HG02973 (cell line): ENCODE results near the gene KLHL33.
"Not testable (repeated sequence)": the region's sequence is repeated elsewhere in the genome, so short reads cannot be mapped to it uniquely, and the experiment has no call there.

Experiments used
- ATAC-seq: cut with Tn5 transposase; IDR thresholded peaks from one replicate; pipeline ENCODE4 v1.9.1; 2021; ENCODE audit warnings: moderate library complexity; ENCODE audit not compliant: unreplicated experiment

The KLHL33 gene

DNA sequence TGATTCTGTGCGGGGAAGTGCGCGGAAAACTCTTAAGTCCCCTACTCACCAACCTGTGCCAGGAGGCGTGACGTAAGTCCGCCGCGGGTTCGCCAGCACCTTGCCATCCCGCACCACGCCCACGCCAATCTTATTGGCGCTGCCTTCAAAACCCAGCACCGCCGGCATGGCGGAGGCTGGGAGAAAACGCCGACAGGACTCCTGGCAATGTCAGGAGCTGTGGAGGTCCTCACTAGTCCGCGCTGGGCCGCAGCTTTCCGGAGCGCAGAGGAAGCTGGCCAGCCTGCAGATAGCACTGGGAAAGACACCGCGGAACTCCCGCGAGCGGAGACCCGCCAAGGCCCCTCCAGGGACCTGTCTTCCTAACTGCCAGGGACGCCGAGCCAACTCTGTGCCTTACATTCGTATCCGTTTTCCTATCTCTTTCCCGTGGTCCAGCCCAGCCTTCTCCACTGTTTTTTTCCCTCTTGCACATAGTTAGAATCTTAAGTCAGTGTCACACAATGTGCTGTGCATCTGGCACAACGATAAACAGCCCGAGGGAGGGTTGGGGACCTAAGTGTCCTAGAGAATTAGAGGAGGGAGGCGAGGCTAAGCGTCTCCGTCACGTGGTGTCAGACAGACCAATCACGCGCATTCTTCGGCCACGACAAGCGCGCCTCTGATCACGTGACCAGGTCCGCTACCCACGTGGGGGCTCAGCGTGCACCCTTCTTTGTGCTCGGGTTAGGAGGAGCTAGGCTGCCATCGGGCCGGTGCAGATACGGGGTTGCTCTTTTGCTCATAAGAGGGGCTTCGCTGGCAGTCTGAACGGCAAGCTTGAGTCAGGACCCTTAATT lies 18.8 kb upstream of the KLHL33 start, which contains the start of the genes APEX1 and OSGEP:
Gene APEX1 (plus strand): TSS at position 711 of the 839 bp plus-strand sequence. CDS start 420 bp downstream, outside the sequence.
Gene OSGEP (minus strand): TSS at position 297 of the 839 bp plus-strand sequence. CDS start 129 bp downstream, at position 168.
- ATAC-seq = peak; percentile 79

DNA sequence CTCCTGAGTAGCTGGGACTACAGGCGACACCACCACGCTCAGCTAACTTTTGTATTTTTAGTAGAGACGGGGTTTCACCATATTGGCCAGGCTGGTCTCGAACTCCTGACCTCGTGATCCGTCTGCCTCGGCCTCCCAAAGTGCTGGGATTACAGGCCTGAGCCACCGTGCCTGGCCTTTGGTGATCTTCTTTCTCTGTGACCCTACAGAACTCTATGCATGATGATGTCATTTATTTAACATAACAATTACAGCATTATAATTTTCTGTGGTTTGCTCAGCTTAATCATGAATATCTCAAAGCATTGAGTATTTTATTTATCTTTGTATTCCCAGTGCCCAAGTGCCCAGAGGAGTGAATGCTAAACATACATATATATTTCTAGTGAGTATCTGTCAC lies 16.9 kb upstream of the KLHL33 start:
- ATAC-seq = not testable (repeated sequence)

DNA sequence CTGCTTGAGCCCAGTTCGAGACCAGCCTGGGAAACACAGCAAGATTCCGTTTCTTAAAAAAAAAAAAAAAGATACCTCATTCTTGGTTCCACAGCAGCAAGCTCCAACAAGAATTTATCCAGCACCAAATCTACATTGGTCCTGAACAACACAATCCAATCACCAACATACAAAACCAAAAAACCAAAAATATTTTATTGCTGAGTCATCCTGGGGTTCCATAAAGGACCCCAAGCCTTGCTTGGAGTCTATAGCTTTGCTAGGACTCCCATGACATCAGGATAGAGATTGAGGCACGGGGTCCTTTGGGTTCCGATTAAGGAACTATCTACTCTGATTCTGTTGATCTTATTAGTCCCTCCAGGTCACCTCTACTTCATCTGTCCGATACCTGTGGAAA lies 10.9 kb upstream of the KLHL33 start:
- no peak for ATAC-seq

DNA sequence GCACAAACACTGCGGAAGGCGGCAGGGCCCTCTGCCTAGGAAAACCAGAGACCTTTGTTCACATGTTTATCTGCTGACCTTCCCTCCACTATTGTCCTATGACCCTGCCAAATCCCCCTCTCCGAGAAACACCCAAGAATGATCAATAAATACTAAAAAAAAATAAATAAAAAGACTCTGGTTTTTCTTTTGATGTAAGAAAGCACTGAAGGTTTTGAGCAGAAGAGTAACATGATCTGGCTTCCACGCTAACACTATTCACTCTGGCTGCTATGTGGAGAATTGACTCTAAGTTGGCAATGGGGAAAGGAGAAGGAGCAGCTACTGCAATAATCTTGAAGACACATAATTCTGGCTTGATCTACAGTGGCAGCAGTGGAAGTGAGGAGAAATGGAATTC lies 7.7 kb upstream of the KLHL33 start:
- ATAC-seq = not testable (repeated sequence)

DNA sequence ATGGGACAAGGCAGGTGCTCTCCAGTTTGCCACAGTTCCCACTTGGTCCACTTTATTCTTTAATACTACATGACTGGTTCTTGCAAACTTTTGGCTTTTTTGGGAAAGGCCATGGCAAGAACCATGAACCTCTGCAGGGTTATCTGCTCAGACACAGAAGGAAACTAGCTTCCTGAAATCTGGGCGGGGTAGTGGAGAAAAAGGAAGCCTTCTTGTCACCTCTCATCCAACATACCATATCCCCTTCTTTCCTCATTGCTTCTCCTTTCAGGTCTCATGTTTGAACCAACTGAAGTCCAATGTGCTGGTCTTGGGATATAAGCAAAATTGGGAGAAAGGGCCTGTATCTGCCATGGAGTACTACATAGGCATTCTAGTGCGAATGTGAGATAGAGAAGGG lies 5.5 kb upstream of the KLHL33 start:
- no peak for ATAC-seq

DNA sequence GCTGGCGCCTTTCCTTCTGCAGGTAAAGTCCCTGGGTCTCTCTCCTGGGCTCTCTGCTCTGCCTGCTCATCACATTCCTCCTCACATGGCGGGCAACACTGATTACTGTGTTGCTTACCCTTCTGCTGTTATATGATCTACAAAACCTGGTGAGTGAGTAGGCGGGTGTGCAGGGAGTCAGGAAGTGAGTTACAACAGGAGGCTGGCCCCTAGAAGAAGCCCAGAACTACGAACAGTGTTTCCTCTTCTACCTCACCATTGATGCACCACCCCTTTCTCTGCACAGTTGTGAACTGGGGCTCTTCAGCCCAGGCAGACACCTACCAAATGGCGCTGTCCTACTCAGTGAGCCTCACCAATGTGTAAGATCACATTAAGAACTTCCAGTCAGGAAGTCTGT lies 4.9 kb upstream of the KLHL33 start:
- no peak for ATAC-seq

DNA sequence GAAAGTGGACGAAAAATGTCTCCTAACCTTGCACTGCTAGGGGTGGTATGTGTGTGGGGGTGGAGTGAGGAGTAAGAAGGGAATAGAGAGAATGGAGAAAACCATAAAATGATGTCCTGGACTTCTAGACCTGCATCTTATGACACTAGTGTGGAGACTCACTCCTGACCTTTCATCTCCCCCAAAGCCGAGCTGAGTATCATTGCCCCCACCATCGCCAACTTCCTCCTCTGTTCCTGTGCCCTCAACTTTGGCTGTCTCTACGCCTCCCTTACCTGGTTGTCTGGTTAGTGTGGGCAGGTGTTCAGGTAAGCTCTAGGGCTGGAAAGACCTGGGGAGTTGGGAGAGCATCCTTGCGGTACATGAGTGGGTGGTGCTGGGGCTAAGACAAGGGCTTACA lies 4.5 kb upstream of the KLHL33 start:
- ATAC-seq = no peak

DNA sequence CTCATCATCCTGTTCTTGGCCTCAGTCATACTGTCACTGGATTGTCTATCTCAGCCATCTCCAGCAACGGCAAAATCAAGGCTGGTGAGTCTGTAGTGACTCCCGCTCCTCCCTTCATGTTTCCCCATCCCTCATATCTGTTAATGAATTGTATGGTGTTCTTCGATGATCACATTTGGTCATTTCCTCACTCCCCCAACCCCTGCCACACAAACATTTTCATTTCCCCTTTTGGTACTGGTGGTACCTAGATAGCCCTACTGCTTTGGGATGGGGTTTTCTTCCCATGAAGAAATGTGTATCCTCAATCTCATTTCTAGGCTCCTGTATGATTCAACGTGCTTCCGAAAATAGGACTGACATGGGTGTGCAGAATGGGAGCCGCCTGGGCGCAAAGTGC lies 2.7 kb upstream of the KLHL33 start:
- ATAC-seq = no peak

DNA sequence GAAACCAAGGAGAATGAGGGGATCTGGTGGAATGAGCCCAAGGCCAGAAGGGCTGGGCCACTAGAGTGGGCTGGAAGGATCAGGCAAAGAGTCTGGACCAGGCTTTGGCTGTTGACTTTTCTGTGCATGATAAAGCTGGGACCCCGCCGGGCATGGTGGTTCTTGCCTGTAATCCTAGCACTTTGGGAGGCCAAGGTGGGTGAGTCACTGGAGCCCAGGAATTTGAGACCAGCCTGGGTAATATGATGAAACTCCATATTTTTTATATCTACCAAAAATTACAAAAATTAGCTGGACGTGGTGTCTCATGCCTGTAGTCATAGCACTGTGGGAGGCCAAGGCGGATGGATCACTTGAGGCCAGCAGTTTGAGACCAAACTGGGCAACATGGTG lies 393 bp upstream of the KLHL33 start:
- ATAC-seq = no peak

DNA sequence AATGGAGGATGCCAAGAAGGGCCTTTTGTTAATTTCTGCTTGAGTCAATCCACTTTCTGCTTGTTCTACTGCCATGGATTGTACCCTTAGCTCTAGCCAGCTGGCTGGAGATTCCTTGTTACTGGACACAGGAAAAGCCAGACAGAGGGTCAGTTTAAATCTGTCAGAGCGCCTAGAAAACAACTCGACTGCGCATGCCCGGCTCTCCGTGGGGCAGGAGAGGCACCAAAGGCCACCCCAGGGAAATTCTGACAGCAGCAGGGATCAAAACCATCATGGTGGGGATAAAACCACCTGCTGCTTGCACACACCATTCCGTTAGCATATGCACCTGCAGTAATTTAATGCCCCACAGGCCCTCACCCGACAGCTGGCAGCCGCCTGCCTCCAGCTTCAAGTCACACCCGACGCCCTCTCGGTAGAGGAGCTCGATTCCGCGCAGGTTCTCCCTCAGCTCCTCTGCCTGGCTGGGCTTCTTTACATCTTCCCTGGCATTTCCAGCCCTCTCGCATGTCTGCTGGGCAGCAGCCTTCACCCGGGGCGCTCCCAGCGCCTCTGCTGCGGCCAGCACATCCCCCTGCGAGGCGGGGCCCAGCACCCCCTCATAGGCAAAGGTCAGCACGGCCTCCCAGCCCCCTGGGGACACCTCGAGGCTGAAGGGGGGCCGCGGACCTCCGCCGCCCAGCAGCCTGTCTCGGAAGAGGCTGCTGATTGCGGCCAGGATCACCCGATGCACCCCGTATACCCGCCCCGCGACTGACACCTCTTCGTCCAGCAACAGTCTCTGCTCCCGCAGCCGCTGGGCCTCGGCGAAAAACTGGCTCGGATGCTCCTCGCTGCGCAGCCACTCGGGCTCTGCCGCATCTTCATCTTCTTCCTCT lies 1.0 kb downstream of the KLHL33 start:
- ATAC-seq = no peak

DNA sequence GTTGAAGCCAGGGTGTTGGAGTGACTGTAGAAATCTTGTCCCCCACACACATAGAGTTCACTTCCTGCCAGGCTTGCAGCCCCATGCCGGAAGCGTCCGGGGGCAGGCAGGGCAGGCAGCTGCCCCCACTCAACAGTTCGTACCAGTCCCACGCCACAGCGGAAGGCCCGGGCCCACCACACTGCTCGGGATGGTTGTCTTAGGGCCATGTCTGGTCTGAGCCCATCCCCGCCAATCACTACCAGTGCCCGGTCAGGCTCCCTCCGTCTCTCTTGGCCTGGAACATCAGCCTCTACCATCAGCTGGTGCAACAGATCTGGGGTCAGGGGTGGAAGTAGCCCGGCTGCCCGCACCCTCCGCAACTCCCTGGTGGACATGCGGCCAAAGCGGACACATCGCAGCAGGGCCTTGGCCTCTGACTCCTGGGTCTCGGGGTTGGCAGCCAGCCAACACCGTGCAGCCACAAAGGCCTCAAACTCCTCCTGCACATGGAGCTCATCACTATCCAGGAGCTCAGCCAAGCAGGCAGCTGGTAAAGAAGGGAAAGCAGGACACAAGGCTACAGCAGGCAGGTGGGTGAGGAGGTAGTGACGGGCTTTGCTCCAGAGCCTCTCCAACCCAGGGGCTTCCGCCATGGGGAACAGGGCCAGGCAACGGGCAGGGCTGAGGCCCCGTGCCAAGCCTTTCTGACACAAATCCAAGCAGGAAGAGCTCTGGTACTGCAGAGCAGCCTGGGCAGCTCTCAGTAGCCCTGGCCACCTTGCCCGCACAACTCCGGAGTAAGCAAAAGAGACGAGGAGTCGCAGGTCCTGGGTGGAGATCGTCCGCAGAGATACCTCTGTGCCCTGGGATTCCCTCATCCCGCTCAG lies 5.9 kb downstream of the KLHL33 start:
- no peak for ATAC-seq

DNA sequence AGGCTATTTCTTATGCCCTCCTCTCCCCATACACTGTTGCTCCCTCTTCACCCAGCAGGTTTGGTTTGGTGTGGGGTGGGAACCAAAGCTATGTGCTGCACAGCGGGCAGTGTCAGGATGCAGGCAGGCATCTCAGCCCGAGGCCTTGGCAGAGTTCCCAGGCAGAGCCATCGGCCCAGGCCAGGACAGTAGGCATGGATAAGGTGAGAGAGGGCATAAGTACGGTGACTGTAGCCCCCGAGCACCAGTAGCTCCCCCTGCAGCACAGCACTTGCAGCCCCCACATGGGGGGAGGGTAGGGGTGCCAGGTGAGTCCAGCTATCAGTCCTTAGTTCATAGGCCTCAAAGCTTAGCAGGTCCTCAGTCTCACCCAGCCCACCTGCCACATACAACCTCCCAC lies 7.2 kb downstream of the KLHL33 start:
- no peak for ATAC-seq

DNA sequence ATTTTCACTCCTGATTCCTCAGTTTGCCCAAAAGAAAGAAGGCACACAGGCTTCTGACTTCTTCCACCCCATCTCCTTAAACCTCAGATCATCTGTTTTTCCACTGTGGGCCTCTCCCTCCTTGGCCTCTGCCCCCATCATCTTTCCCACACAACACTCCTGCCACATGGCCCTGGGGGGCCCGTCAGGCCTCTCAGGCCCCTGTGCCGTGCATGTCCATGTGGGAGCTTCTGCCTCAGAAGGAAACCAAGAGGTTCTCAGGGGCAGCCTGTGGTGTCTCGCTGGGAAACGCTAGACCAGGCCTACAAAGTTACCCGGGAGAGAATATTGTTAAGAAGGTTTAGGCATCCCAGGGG lies 8.0 kb downstream of the KLHL33 start:
- ATAC-seq = peak; percentile 29

DNA sequence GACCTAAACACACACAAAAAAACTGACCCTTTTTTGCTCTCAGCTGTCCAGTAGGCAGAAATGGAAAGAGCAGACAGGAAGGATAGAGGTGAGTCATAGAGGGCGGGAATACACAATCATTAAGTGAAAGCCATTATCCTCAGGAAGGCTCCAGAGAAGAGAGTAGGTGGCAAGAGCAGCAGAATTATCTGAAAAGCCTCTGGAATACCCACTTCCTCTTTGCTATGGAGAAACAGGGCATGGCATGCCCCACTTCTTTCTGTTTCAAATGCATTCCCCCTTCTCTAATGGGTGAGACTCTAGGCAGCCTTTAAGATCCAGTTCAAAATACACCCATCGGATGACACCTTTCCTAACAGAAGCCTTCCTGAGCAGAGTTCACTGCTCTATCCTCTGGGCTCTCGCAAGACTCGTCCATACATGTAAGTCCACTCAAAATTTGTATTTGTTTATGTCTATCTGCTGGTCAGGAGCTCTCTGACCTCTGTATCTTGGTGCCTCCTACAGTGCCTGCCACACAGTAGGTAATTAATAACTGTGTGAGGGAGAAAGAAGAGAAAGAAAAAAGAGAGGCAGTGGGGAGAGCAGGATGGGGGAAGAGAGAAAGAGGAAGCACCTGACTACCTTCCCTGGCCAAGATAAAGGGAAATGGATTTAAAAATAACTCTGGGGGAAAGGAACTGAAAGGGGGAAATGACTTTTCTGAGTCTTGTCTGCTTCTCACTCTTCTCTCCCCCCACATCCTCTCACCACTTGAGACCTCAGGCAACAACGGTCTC lies 8.5 kb downstream of the KLHL33 start:
- peak; percentile 64 for ATAC-seq

DNA sequence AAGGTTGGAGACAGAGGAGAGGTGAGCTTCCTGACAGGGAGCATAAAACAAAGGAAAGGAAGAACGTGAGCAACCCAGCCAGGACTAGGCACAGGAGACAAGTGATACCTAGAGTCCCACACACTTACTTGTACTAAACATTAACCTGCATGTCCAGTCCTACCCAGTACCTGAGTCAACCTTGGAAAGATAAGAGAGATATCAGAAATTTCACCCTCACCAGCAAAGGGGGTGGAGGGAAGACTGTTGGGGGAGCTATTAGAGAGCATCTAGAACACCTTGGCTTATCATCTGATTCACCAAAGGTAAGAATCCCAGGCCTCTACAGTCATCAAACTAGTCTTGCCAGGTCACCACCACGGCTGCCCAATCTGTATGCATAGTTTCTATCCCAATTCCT lies 11.1 kb downstream of the KLHL33 start:
- ATAC-seq = no peak

DNA sequence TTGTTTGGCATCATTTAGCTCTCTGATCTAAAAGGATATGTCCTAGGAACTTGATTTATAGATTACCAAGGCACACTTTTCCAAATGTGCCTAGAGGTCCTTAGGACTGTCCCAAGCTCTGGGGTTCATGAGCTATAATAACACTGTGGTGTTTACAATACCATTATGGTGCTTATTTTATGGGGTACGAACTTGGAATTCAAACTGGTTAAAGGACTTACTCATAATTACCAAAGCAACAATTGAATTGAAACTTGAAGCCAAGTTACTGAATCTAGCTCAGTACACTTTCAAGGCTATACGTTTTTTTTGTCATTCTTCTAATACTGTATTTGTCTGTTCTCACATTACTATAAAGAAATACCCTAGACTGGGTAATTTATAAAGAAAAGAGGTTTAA lies 13.1 kb downstream of the KLHL33 start:
- no peak for ATAC-seq

DNA sequence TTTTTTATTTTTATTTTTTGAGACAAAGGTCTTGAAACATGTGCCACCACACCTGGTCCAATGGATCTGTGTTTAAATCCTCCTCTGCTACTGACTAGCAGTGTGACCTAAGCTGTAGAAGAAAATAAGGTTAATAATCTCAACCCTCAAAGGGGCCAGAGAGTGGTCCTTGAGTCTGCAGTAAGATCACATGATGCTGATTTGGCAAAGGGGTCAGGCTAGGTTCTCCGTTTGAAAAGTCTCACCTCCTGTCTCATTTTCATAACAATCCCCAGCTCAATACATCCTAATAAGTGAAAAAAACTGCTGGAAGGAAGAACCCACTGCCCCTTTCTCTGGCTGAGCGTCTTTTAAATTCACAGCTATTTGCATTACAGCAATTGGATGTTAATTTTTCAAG lies 14.7 kb downstream of the KLHL33 start:
- no peak for ATAC-seq

DNA sequence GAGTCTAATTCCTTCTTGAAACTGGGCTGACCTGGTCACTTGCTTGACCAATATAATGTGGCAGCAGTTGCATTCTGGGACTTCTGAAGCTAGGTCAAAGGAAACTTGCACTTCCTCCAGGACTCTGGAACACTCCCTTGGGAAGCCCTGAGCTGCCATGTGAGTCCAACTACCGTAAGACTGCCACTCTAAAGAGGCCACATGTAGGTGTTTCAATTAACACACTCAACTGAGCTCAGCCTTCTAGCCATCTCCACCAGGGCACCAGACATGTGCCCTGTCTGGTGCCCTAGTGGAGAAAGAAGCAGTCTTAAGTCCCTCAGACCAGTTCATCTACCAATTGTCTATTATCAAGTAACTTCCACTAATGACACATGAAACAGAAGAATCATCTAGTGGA lies 16.5 kb downstream of the KLHL33 start:
- no peak for ATAC-seq

DNA sequence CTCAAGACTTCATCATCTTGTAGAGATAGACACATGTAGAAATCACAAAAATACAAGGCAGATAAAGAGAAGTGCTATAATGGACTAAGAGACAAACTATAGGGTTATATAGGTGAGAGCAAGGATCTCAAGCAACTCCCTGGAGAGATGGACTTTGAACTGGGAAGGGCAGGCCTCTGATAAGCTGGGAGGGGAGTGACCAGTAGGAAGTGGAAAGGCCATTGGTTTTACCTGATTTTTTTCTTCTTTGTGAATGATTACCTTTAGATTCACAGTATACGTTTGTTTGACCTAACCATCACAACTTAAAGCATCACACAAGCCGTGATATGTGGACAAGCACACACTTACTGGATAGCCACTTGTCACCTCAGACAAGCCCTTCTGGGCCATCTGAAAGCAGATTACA lies 17.5 kb downstream of the KLHL33 start:
- no peak for ATAC-seq
